NT2/D1 (cell line): ENCODE data around the gene BRPF1.

Source experiments
- DNase-seq: peaks from one replicate; pipeline ENCODE4 v3.0.0-alpha.2; 2011; ENCODE audit warnings: low read depth, low spot score
- H3K27me3 ChIP-seq: 2 replicates; pipeline ENCODE4 v1.6.0; 2011; ENCODE audit warnings: mild to moderate bottlenecking; ENCODE audit not compliant: insufficient read length, insufficient read depth
- H3K36me3 ChIP-seq: 2 replicates; pipeline ENCODE4 v1.6.1; 2011; ENCODE audit warnings: mild to moderate bottlenecking, low read length, mixed read lengths; ENCODE audit not compliant: insufficient read depth, insufficient read length
- H3K4me1 ChIP-seq: 2 replicates; pipeline ENCODE4 v1.5.1; 2011; ENCODE audit not compliant: insufficient read depth, insufficient read length
- H3K4me3 ChIP-seq: 2 replicates; pipeline ENCODE4 v1.5.1; 2011; ENCODE audit warnings: low read depth; ENCODE audit not compliant: insufficient read length
- H3K9ac ChIP-seq: 2 replicates; pipeline ENCODE4 v1.6.0; 2011; ENCODE audit warnings: low read depth; ENCODE audit not compliant: insufficient read length
- H3K9me3 ChIP-seq: 2 replicates; pipeline ENCODE4 v1.5.1; 2011; ENCODE audit warnings: mild to moderate bottlenecking, low read length; ENCODE audit not compliant: insufficient read depth
- SUZ12 ChIP-seq: IDR thresholded peaks from 2 replicates; pipeline ENCODE4 v1.6.1; 2011; ENCODE audit not compliant: insufficient read length, insufficient read depth; ENCODE audit errors: extremely low read depth
- YY1 ChIP-seq: IDR thresholded peaks from 2 replicates; pipeline ENCODE4 v1.6.1; 2011; ENCODE audit not compliant: insufficient read length, insufficient read depth
- ZNF274 ChIP-seq: IDR thresholded peaks from 2 replicates; pipeline ENCODE4 v1.6.1; 2011; ENCODE audit warnings: mild to moderate bottlenecking, low read depth, low read length

Gene BRPF1

GRCh38 chr3:9727041-9727595 lies 4.4 kb upstream of the BRPF1 start:
- no peaks in the 10 kb centered on the region for H3K36me3 ChIP-seq
- peaks cover 5% of the 10 kb centered on the region for H3K4me1 ChIP-seq
- DNase-seq: peak; percentile 50
- H3K27me3 ChIP-seq: no peaks in the 10 kb centered on the region
- H3K4me3 ChIP-seq: no peak overlapping the region
- no peak overlapping the region for H3K9ac ChIP-seq
- no peaks in the 10 kb centered on the region for H3K9me3 ChIP-seq
- no peak for TF ChIP-seq ZNF274
- TF ChIP-seq SUZ12: no peak
- no peak for TF ChIP-seq YY1

GRCh38 chr3:9727743-9728142 lies 3.8 kb upstream of the BRPF1 start:
- Histone ChIP-seq H3K9ac (no peak overlapping the region), H3K27me3 (no peaks in the 10 kb centered on the region), H3K4me3 (no peak overlapping the region), H3K9me3 (no peaks in the 10 kb centered on the region), H3K36me3 (peaks cover 2% of the 10 kb centered on the region), H3K4me1 (peaks cover 7% of the 10 kb centered on the region)
- TF ChIP-seq ZNF274 (no peak), SUZ12 (no peak), YY1 (no peak)
- no peak for DNase-seq

GRCh38 chr3:9729419-9729818 lies 2.1 kb upstream of the BRPF1 start:
- DNase-seq: no peak
- H3K9me3 ChIP-seq: no peaks in the 10 kb centered on the region
- peaks cover 18% of the 10 kb centered on the region for H3K36me3 ChIP-seq
- no peaks in the 10 kb centered on the region for H3K27me3 ChIP-seq
- no peak for TF ChIP-seq ZNF274
- no peak overlapping the region for H3K9ac ChIP-seq
- no peak overlapping the region for H3K4me3 ChIP-seq
- H3K4me1 ChIP-seq: peaks cover 10% of the 10 kb centered on the region

GRCh38 chr3:9730657-9731205 lies 804 bp upstream of the BRPF1 start:
- DNase-seq: no peak
- H3K4me3 ChIP-seq: peak overlapping the region; percentile 48
- peaks cover 10% of the 10 kb centered on the region for H3K4me1 ChIP-seq
- H3K9ac ChIP-seq: peak overlapping the region; percentile 62
- H3K27me3 ChIP-seq: no peaks in the 10 kb centered on the region
- H3K36me3 ChIP-seq: peaks cover 31% of the 10 kb centered on the region
- H3K9me3 ChIP-seq: no peaks in the 10 kb centered on the region
- TF ChIP-seq ZNF274 (no peak), YY1 (no peak), SUZ12 (no peak)

- no peaks in the 10 kb centered on the region for H3K27me3 ChIP-seq
- H3K4me3 ChIP-seq: peak overlapping the region; percentile 87
- TF ChIP-seq SUZ12 (no peak), ZNF274 (no peak)
- H3K9me3 ChIP-seq: no peaks in the 10 kb centered on the region
- H3K36me3 ChIP-seq: peaks cover 44% of the 10 kb centered on the region
- peak overlapping the region; percentile 95 for H3K9ac ChIP-seq
- peaks cover 7% of the 10 kb centered on the region for H3K4me1 ChIP-seq
- no peak for DNase-seq
Measured at GRCh38 chr3:9732080-9732739, 675 bp downstream of the BRPF1 start.

GRCh38 chr3:9732740-9733115 lies 1.2 kb downstream of the BRPF1 start:
- DNase-seq: no peak
- H3K9ac ChIP-seq: peak overlapping the region; percentile 95
- H3K27me3 ChIP-seq: no peaks in the 10 kb centered on the region
- no peaks in the 10 kb centered on the region for H3K9me3 ChIP-seq
- peaks cover 7% of the 10 kb centered on the region for H3K4me1 ChIP-seq
- peaks cover 49% of the 10 kb centered on the region for H3K36me3 ChIP-seq
- no peak for TF ChIP-seq ZNF274
- H3K4me3 ChIP-seq: peak overlapping the region; percentile 87

GRCh38 chr3:9736831-9737230 lies 5.3 kb downstream of the BRPF1 start:
- DNase-seq: no peak
- H3K36me3 ChIP-seq: peaks cover 90% of the 10 kb centered on the region
- peaks cover 7% of the 10 kb centered on the region for H3K4me1 ChIP-seq
- H3K9me3 ChIP-seq: no peaks in the 10 kb centered on the region
- no peak overlapping the region for H3K4me3 ChIP-seq
- no peak overlapping the region for H3K9ac ChIP-seq
- no peak for TF ChIP-seq YY1
- TF ChIP-seq SUZ12: no peak
- no peak for TF ChIP-seq ZNF274
- no peaks in the 10 kb centered on the region for H3K27me3 ChIP-seq
